Keratinocyte (primary cell): ENCODE results near the gene UQCC2. TPM values are rescaled to one million over a fixed set of nuclear protein-coding genes. Genes with fewer than 3 reads are reported as not detected.

Experiments used
- DNase-seq: peaks from one replicate; pipeline ENCODE4 v3.0.0-alpha.2; 2011; ENCODE audit warnings: low read depth, missing footprints, low spot score
- FAIRE-seq: peaks from 2 replicates; lab custom pipeline; 2011; peaks lifted over from hg19 to GRCh38; lab: Jason Lieb, UNC
- H2AFZ ChIP-seq: 2 replicates; pipeline ENCODE4 v1.6.0; 2012; ENCODE audit warnings: low read length, control low read depth, inconsistent platforms; ENCODE audit not compliant: control insufficient read depth
- H3K27ac ChIP-seq: 2 replicates; pipeline ENCODE4 v1.5.1; 2011; ENCODE audit warnings: low read length; ENCODE audit not compliant: control insufficient read depth, insufficient read depth
- H3K27me3 ChIP-seq: 3 replicates; pipeline ENCODE4 v1.6.0; 2011; ENCODE audit warnings: low read length; ENCODE audit not compliant: control insufficient read depth, insufficient read depth; ENCODE audit errors: extremely low read depth
- H3K36me3 ChIP-seq, 2 experiments: 2 replicates in 1 of 2; 3 replicates in 1 of 2; pipeline ENCODE4 v1.5.1; 2011; ENCODE audit warnings: low read length in 2 of 2, mild to moderate bottlenecking in 1 of 2; ENCODE audit not compliant: control insufficient read depth in 2 of 2, insufficient read depth in 2 of 2; ENCODE audit errors: extremely low read depth in 1 of 2
- H3K4me1 ChIP-seq: 3 replicates; pipeline ENCODE4 v1.5.1; 2011; ENCODE audit warnings: low read length; ENCODE audit not compliant: control insufficient read depth, insufficient read depth; ENCODE audit errors: extremely low read depth
- H3K4me2 ChIP-seq: 3 replicates; pipeline ENCODE4 v1.6.0; 2011; ENCODE audit warnings: low read depth, low read length; ENCODE audit not compliant: control insufficient read depth, insufficient read depth; ENCODE audit errors: extremely low read depth
- H3K4me3 ChIP-seq, 3 experiments: fragments of 200-600 bp in 1 of 3; sonication (generic) in 1 of 3; 2 replicates in 2 of 3; 3 replicates in 1 of 3; pipeline ENCODE4 v1.5.1; 2011 to 2016; ENCODE audit warnings: low read length in 3 of 3, mild to moderate bottlenecking in 3 of 3, control low read depth in 2 of 3, inconsistent platforms in 1 of 3, low read depth in 1 of 3, mixed read lengths in 1 of 3, mixed run types in 1 of 3, moderate library complexity in 1 of 3; ENCODE audit not compliant: control insufficient read depth in 2 of 3, insufficient read depth in 2 of 3; ENCODE audit errors: extremely low read depth in 1 of 3
- H3K79me2 ChIP-seq: 2 replicates; pipeline ENCODE4 v1.6.0; 2012; ENCODE audit warnings: low read length; ENCODE audit not compliant: control insufficient read depth, insufficient read depth
- H3K9ac ChIP-seq: 3 replicates; pipeline ENCODE4 v1.6.0; 2011; ENCODE audit warnings: low read length; ENCODE audit not compliant: control insufficient read depth, insufficient read depth; ENCODE audit errors: extremely low read depth
- H3K9me1 ChIP-seq: 3 replicates; pipeline ENCODE4 v1.6.0; 2011; ENCODE audit warnings: low read length; ENCODE audit not compliant: control insufficient read depth, insufficient read depth; ENCODE audit errors: extremely low read depth
- H3K9me3 ChIP-seq: 2 replicates; pipeline ENCODE4 v1.5.1; 2012; ENCODE audit warnings: low read depth, low read length; ENCODE audit not compliant: control insufficient read depth
- H4K20me1 ChIP-seq: 3 replicates; pipeline ENCODE4 v1.6.0; 2011; ENCODE audit warnings: low read length; ENCODE audit not compliant: control insufficient read depth, insufficient read depth; ENCODE audit errors: extremely low read depth
- CTCF ChIP-seq, 3 experiments: IDR thresholded peaks in 1 of 3; conservative IDR thresholded peaks in 1 of 3; optimal IDR thresholded peaks in 1 of 3; 2 replicates in 2 of 3; 3 replicates in 1 of 3; pipeline versions ENCODE3 to v1.5.1; 2011; ENCODE audit warnings: low read length in 3 of 3, mild to moderate bottlenecking in 3 of 3, moderate library complexity in 2 of 3, control low read depth in 1 of 3, inconsistent platforms in 1 of 3; ENCODE audit not compliant: insufficient read depth in 2 of 3; ENCODE audit errors: extremely low read depth in 1 of 3
- EZH2 ChIP-seq: IDR thresholded peaks from one replicate; pipeline ENCODE4 v1.6.1; 2012; ENCODE audit warnings: inconsistent platforms, mild to moderate bottlenecking, low read length, moderate library complexity
- dilution Hi-C: fragments of 300-500 bp; cut with MboI; formaldehyde crosslinking; loops from one replicate; pipeline ENCODE4 v1.7.0; 2020; ENCODE audit warnings: low sequenced_read_pairs; ENCODE audit not compliant: extremely low pct_ligation_motif_present
- polyA plus RNA-seq, 5 experiments: library from polyadenylated mRNA; depleted of rRNA in 3 of 5; stranded (reverse) in 3 of 5; stranded (forward) in 1 of 5; unstranded in 1 of 5; fragments of >200 nt; gene quantifications; 1 replicate in 1 of 5; 2 replicates in 3 of 5; 3 replicates in 1 of 5; pipeline versions ENCODE4 v1.2.1 to v1.2.3, GENCODE V29; 2011 to 2012; ENCODE audit warnings: missing spikeins in 2 of 5, low read depth in 1 of 5, low replicate concordance in 1 of 5

UQCC2 gene
- polyA plus RNA-seq, 1 donor (not counting 4 experiments of a cell fraction or from before 2014, with no cell fraction given) = 76.7 TPM

GRCh38 chr6:33690766-33691165 is 20.7 kb downstream of the UQCC2 start:
- peaks cover 6% of the 10 kb centered on the region for H4K20me1 ChIP-seq
- no peak overlapping the region for H3K9ac ChIP-seq
- H3K4me3 ChIP-seq = no peak overlapping the region
- no peaks in the 10 kb centered on the region for H3K79me2 ChIP-seq
- TF ChIP-seq CTCF (optimal IDR thresholded peaks at IDR 0.05 in 1 of 3, IDR thresholded peaks at IDR 0.05 in 1 of 3, conservative IDR thresholded peaks at IDR 0.05 in 1 of 3; ENCODE audit: extremely low read depth in 1 of 3, insufficient read depth in 2 of 3, low read length in 3 of 3) (no peak), EZH2 (no peak)
- FAIRE-seq = no peak
- no peaks in the 10 kb centered on the region for H3K9me1 ChIP-seq
- no peaks in the 10 kb centered on the region for H3K27me3 ChIP-seq
- H3K4me2 ChIP-seq = no peak overlapping the region
- DNase-seq = no peak
- no peak overlapping the region for H2AFZ ChIP-seq
- no peak overlapping the region for H3K27ac ChIP-seq
- dilution Hi-C loops = no loop called here
- peaks cover 23% of the 10 kb centered on the region for H3K4me1 ChIP-seq
- no peaks in the 10 kb centered on the region for H3K9me3 ChIP-seq
- H3K36me3 ChIP-seq = peaks cover 56 to 73% of the 10 kb centered on the region in 2 experiments

- Histone ChIP-seq H4K20me1 (no peaks in the 10 kb centered on the region), H3K27ac (no peak overlapping the region), H3K4me2 (no peak overlapping the region), H3K9me1 (no peaks in the 10 kb centered on the region), H3K36me3 (peaks cover 56 to 68% of the 10 kb centered on the region in 2 experiments), H3K4me3 (no peak overlapping the region), H3K27me3 (no peaks in the 10 kb centered on the region), H2AFZ (no peak overlapping the region), H3K79me2 (no peaks in the 10 kb centered on the region), H3K9ac (no peak overlapping the region), H3K4me1 (peaks cover 15% of the 10 kb centered on the region), H3K9me3 (no peaks in the 10 kb centered on the region)
- FAIRE-seq (no peak), DNase-seq (no peak)
- dilution Hi-C loops = no loop called here
- TF ChIP-seq CTCF (optimal IDR thresholded peaks at IDR 0.05 in 1 of 3, IDR thresholded peaks at IDR 0.05 in 1 of 3, conservative IDR thresholded peaks at IDR 0.05 in 1 of 3; ENCODE audit: extremely low read depth in 1 of 3, insufficient read depth in 2 of 3, low read length in 3 of 3) (no peak), EZH2 (no peak)
Observed at GRCh38 chr6:33689879-33690278, 21.6 kb downstream of the UQCC2 start.
